ENCODE data around the gene FIS1.
"Not testable (repeated sequence)": the region's sequence is repeated elsewhere in the genome, so short reads cannot be mapped to it uniquely, and the experiment has no call there.

Gene FIS1

GRCh38 chr7:101255796-101256195 is 10.9 kb upstream of the FIS1 start:
- no peak overlapping the region for H3K4me3 ChIP-seq (ENCODE audit: extremely low read depth, insufficient read depth, low read length, poor library complexity, severe bottlenecking)
- H3K27ac ChIP-seq (ENCODE audit: low read depth, low read length, severe bottlenecking): no peak overlapping the region
- WGBS, 2 experiments (ENCODE audit: insufficient coverage in 2 of 2): 71% methylated on average over 1 of the region's 4 CpGs; no CpG with 5 or more reads in 1 of the 2 experiments
- H3K4me1 ChIP-seq (ENCODE audit: control insufficient read depth, insufficient read depth, low read length, poor library complexity, severe bottlenecking): no peaks in the 10 kb centered on the region
- no peaks in the 10 kb centered on the region for H3K9me3 ChIP-seq (ENCODE audit: control insufficient read depth, low read length)
- peaks cover 4% of the 10 kb centered on the region for H3K36me3 ChIP-seq (ENCODE audit: control insufficient read depth, insufficient read depth, low read length)

- not testable (repeated sequence) for H3K4me3 ChIP-seq (ENCODE audit: extremely low read depth, insufficient read depth, low read length, poor library complexity, severe bottlenecking); H3K4me1 ChIP-seq (ENCODE audit: control insufficient read depth, insufficient read depth, low read length, poor library complexity, severe bottlenecking); H3K9me3 ChIP-seq (ENCODE audit: control insufficient read depth, low read length); H3K27ac ChIP-seq (ENCODE audit: low read depth, low read length, severe bottlenecking)
- WGBS, 2 experiments (ENCODE audit: insufficient coverage in 2 of 2): 97 to 98% methylated on average over 3 to 4 of the region's 5 CpGs
- peaks cover 25% of the 10 kb centered on the region for H3K36me3 ChIP-seq (ENCODE audit: control insufficient read depth, insufficient read depth, low read length)
These were observed 8.3 kb upstream of the FIS1 start for GRCh38 chr7:101253199-101253598.

GRCh38 chr7:101251871-101252659 is 7.2 kb upstream of the FIS1 start:
- peak overlapping the region; percentile 65 for H3K27ac ChIP-seq (ENCODE audit: low read depth, low read length, severe bottlenecking)
- no peaks in the 10 kb centered on the region for H3K9me3 ChIP-seq (ENCODE audit: control insufficient read depth, low read length)
- H3K4me1 ChIP-seq (ENCODE audit: control insufficient read depth, insufficient read depth, low read length, poor library complexity, severe bottlenecking): no peaks in the 10 kb centered on the region
- H3K36me3 ChIP-seq (ENCODE audit: control insufficient read depth, insufficient read depth, low read length): peaks cover 28% of the 10 kb centered on the region
- peak overlapping the region; percentile 79 for H3K4me3 ChIP-seq (ENCODE audit: extremely low read depth, insufficient read depth, low read length, poor library complexity, severe bottlenecking)
- 0 to 3% methylated on average over 46 to 51 of the region's 55 CpGs for WGBS, 2 experiments (ENCODE audit: insufficient coverage in 2 of 2)

GRCh38 chr7:101250324-101250723 is 5.4 kb upstream of the FIS1 start:
- Histone ChIP-seq H3K9me3 (ENCODE audit: control insufficient read depth, low read length) (no peaks in the 10 kb centered on the region), H3K4me1 (ENCODE audit: control insufficient read depth, insufficient read depth, low read length, poor library complexity, severe bottlenecking) (no peaks in the 10 kb centered on the region), H3K4me3 (ENCODE audit: extremely low read depth, insufficient read depth, low read length, poor library complexity, severe bottlenecking) (no peak overlapping the region), H3K27ac (ENCODE audit: low read depth, low read length, severe bottlenecking) (no peak overlapping the region), H3K36me3 (ENCODE audit: control insufficient read depth, insufficient read depth, low read length) (peaks cover 35% of the 10 kb centered on the region)
- 98 to 100% methylated on average over 3 of the region's 3 CpGs for WGBS, 2 experiments (ENCODE audit: insufficient coverage in 2 of 2)

GRCh38 chr7:101248276-101248675 is 3.4 kb upstream of the FIS1 start:
- H3K36me3 ChIP-seq (ENCODE audit: control insufficient read depth, insufficient read depth, low read length): peaks cover 35% of the 10 kb centered on the region
- H3K4me1 ChIP-seq (ENCODE audit: control insufficient read depth, insufficient read depth, low read length, poor library complexity, severe bottlenecking): peaks cover 5% of the 10 kb centered on the region
- no peaks in the 10 kb centered on the region for H3K9me3 ChIP-seq (ENCODE audit: control insufficient read depth, low read length)
- no peak overlapping the region for H3K27ac ChIP-seq (ENCODE audit: low read depth, low read length, severe bottlenecking)
- WGBS, 2 experiments (ENCODE audit: insufficient coverage in 2 of 2): 86 to 88% methylated on average over 4 to 5 of the region's 5 CpGs
- no peak overlapping the region for H3K4me3 ChIP-seq (ENCODE audit: extremely low read depth, insufficient read depth, low read length, poor library complexity, severe bottlenecking)

GRCh38 chr7:101245147-101245668 is 327 bp upstream of the FIS1 start:
- Histone ChIP-seq H3K4me1 (ENCODE audit: control insufficient read depth, insufficient read depth, low read length, poor library complexity, severe bottlenecking) (peaks cover 7% of the 10 kb centered on the region), H3K27ac (ENCODE audit: low read depth, low read length, severe bottlenecking) (no peak overlapping the region), H3K36me3 (ENCODE audit: control insufficient read depth, insufficient read depth, low read length) (peaks cover 46% of the 10 kb centered on the region), H3K9me3 (ENCODE audit: control insufficient read depth, low read length) (no peaks in the 10 kb centered on the region), H3K4me3 (ENCODE audit: extremely low read depth, insufficient read depth, low read length, poor library complexity, severe bottlenecking) (peak overlapping the region; percentile 95)
- WGBS, 2 experiments (ENCODE audit: insufficient coverage in 2 of 2): 54 to 55% methylated on average over 32 of the region's 32 CpGs

GRCh38 chr7:101243646-101244374 is 1.1 kb downstream of the FIS1 start:
- WGBS, 2 experiments (ENCODE audit: insufficient coverage in 2 of 2): 44 to 58% methylated on average over 20 to 27 of the region's 28 CpGs
- Histone ChIP-seq H3K27ac (ENCODE audit: low read depth, low read length, severe bottlenecking) (peak overlapping the region; percentile 80), H3K4me3 (ENCODE audit: extremely low read depth, insufficient read depth, low read length, poor library complexity, severe bottlenecking) (peak overlapping the region; percentile 95), H3K9me3 (ENCODE audit: control insufficient read depth, low read length) (no peaks in the 10 kb centered on the region), H3K4me1 (ENCODE audit: control insufficient read depth, insufficient read depth, low read length, poor library complexity, severe bottlenecking) (peaks cover 20% of the 10 kb centered on the region), H3K36me3 (ENCODE audit: control insufficient read depth, insufficient read depth, low read length) (peaks cover 46% of the 10 kb centered on the region)

- Histone ChIP-seq H3K9me3 (ENCODE audit: control insufficient read depth, low read length) (no peaks in the 10 kb centered on the region), H3K4me3 (ENCODE audit: extremely low read depth, insufficient read depth, low read length, poor library complexity, severe bottlenecking) (no peak overlapping the region), H3K36me3 (ENCODE audit: control insufficient read depth, insufficient read depth, low read length) (peaks cover 47% of the 10 kb centered on the region), H3K27ac (ENCODE audit: low read depth, low read length, severe bottlenecking) (no peak overlapping the region), H3K4me1 (ENCODE audit: control insufficient read depth, insufficient read depth, low read length, poor library complexity, severe bottlenecking) (peaks cover 32% of the 10 kb centered on the region)
- 88 to 99% methylated on average over 11 of the region's 16 CpGs for WGBS, 2 experiments (ENCODE audit: insufficient coverage in 2 of 2)
These were observed 3.2 kb downstream of the FIS1 start for GRCh38 chr7:101241443-101242349.

- Histone ChIP-seq H3K36me3 (ENCODE audit: control insufficient read depth, insufficient read depth, low read length) (peaks cover 50% of the 10 kb centered on the region), H3K4me3 (ENCODE audit: extremely low read depth, insufficient read depth, low read length, poor library complexity, severe bottlenecking) (no peak overlapping the region)
- 79 to 98% methylated on average over 10 of the region's 12 CpGs for WGBS, 2 experiments (ENCODE audit: insufficient coverage in 2 of 2)
These were observed 3.9 kb downstream of the FIS1 start for GRCh38 chr7:101241015-101241363.

GRCh38 chr7:101240226-101241014 is 4.5 kb downstream of the FIS1 start:
- 91 to 94% methylated on average over 16 to 31 of the region's 32 CpGs for WGBS, 2 experiments (ENCODE audit: insufficient coverage in 2 of 2)
- Histone ChIP-seq H3K36me3 (ENCODE audit: control insufficient read depth, insufficient read depth, low read length) (peaks cover 44% of the 10 kb centered on the region), H3K4me1 (ENCODE audit: control insufficient read depth, insufficient read depth, low read length, poor library complexity, severe bottlenecking) (peaks cover 32% of the 10 kb centered on the region), H3K9me3 (ENCODE audit: control insufficient read depth, low read length) (no peaks in the 10 kb centered on the region), H3K27ac (ENCODE audit: low read depth, low read length, severe bottlenecking) (no peak overlapping the region), H3K4me3 (ENCODE audit: extremely low read depth, insufficient read depth, low read length, poor library complexity, severe bottlenecking) (no peak overlapping the region)

More at GRCh38 chr7:101241015-101241363, 3.9 kb downstream of the FIS1 start:
- Histone ChIP-seq H3K9me3 (ENCODE audit: control insufficient read depth, low read length) (no peaks in the 10 kb centered on the region), H3K27ac (ENCODE audit: low read depth, low read length, severe bottlenecking) (no peak overlapping the region), H3K4me1 (ENCODE audit: control insufficient read depth, insufficient read depth, low read length, poor library complexity, severe bottlenecking) (peaks cover 32% of the 10 kb centered on the region)

Measured in mesodermal cell (in vitro differentiated cells).